Neutrophil (primary cell): ENCODE data around the gene PLA2R1.
"Not testable (repeated sequence)": the region's sequence is repeated elsewhere in the genome, so short reads cannot be mapped to it uniquely, and the experiment has no call there.

Experiments used
- H3K27ac ChIP-seq: fragments of 200-600 bp; sonication (generic); 2 replicates; pipeline ENCODE4 v1.5.1; 2016; ENCODE audit warnings: mild to moderate bottlenecking, moderate library complexity
- H3K27me3 ChIP-seq: fragments of 200-600 bp; sonication (generic); 2 replicates; pipeline ENCODE4 v1.6.0; 2016; ENCODE audit warnings: mild to moderate bottlenecking
- H3K36me3 ChIP-seq: fragments of 200-600 bp; sonication (generic); 2 replicates; pipeline ENCODE4 v1.5.1; 2017
- H3K4me1 ChIP-seq, 2 experiments: fragments of 200-600 bp in 1 of 2; sonication (generic) in 1 of 2; 1 replicate in 1 of 2; 2 replicates in 1 of 2; pipeline versions ENCODE4 v1.5.1 to v1.6.1; 2013 to 2016; ENCODE audit warnings: low read depth in 1 of 2, low read length in 1 of 2, mild to moderate bottlenecking in 1 of 2, moderate library complexity in 1 of 2; ENCODE audit not compliant: control insufficient read depth in 1 of 2, insufficient read depth in 1 of 2
- H3K4me3 ChIP-seq, 2 experiments: fragments of 200-600 bp in 1 of 2; sonication (generic) in 1 of 2; 1 replicate in 1 of 2; 2 replicates in 1 of 2; pipeline ENCODE4 v1.5.1; 2013 to 2016; ENCODE audit warnings: low read depth in 1 of 2, low read length in 1 of 2, mild to moderate bottlenecking in 1 of 2, moderate library complexity in 1 of 2
- H3K9me3 ChIP-seq: fragments of 200-600 bp; sonication (generic); 2 replicates; pipeline ENCODE4 v1.5.1; 2016
- TF ChIP-seq, protein P1 (sequence below): fragments of 200-600 bp; sonication (generic); IDR thresholded peaks from 2 replicates; pipeline ENCODE4 v1.5.1; 2016; ENCODE audit warnings: antibody characterized with exemption

Gene PLA2R1

DNA sequence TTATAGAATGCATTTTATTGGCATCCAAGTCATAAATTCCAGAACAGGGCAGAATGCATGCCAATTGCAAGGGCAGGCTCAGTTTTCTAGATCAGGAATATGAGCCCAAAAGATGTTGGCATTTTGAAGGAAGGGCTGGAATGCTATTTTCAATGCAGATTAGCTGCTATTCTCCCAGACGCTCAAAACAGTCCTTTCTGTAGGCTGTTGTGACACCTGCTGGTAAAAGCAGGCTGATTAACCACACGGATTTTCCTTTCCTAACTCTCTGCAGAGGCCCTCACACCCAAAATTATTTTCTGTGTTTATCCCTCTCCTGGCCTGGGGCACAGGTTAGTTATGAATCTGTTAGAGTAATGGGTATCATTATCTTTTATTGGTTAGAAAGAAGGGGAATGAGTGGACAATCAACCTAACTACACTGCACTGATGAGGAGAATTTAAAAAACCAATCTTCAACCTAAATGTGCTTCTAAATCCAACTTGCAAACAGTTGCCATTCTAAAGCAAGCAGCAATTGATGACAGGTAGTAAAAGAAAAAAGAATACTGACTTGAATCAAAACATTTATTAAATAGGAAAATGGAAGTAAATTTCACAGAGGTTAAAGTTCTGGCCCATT, 94.0 kb downstream of the PLA2R1 start:
- no peak overlapping the region for H3K27ac ChIP-seq
- no peaks in the 10 kb centered on the region for H3K4me1 ChIP-seq
- H3K36me3 ChIP-seq, result no peaks in the 10 kb centered on the region
- no peaks in the 10 kb centered on the region for H3K9me3 ChIP-seq
- no peak overlapping the region for H3K4me3 ChIP-seq
- TF ChIP-seq, protein P1, sequence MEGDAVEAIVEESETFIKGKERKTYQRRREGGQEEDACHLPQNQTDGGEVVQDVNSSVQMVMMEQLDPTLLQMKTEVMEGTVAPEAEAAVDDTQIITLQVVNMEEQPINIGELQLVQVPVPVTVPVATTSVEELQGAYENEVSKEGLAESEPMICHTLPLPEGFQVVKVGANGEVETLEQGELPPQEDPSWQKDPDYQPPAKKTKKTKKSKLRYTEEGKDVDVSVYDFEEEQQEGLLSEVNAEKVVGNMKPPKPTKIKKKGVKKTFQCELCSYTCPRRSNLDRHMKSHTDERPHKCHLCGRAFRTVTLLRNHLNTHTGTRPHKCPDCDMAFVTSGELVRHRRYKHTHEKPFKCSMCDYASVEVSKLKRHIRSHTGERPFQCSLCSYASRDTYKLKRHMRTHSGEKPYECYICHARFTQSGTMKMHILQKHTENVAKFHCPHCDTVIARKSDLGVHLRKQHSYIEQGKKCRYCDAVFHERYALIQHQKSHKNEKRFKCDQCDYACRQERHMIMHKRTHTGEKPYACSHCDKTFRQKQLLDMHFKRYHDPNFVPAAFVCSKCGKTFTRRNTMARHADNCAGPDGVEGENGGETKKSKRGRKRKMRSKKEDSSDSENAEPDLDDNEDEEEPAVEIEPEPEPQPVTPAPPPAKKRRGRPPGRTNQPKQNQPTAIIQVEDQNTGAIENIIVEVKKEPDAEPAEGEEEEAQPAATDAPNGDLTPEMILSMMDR, result no peak
- H3K27me3 ChIP-seq, result no peaks in the 10 kb centered on the region

DNA sequence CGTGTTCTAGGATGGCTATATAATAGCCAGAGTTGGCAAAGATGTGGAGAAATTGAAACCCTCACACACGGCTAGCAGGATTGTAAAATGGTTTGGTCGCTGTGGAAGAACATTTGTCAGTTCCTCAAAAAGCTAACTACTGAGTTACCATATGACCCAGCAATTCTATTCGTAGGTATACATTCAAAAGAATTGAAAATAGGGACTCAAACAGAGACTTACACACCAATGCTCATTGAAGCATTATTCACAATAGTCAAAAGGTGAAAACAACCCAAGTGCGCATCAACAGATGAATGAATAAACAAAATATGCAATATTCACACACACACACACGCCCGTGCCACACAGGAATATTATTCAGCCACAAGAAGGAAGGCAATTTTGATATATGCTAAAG, 98.7 kb downstream of the PLA2R1 start:
- H3K27ac ChIP-seq, result no peak overlapping the region
- TF ChIP-seq, protein P1, result no peak
- H3K9me3 ChIP-seq, result no peaks in the 10 kb centered on the region
- no peak overlapping the region for H3K4me3 ChIP-seq
- H3K4me1 ChIP-seq, result no peaks in the 10 kb centered on the region
- H3K27me3 ChIP-seq, result no peaks in the 10 kb centered on the region
- H3K36me3 ChIP-seq, result no peaks in the 10 kb centered on the region

DNA sequence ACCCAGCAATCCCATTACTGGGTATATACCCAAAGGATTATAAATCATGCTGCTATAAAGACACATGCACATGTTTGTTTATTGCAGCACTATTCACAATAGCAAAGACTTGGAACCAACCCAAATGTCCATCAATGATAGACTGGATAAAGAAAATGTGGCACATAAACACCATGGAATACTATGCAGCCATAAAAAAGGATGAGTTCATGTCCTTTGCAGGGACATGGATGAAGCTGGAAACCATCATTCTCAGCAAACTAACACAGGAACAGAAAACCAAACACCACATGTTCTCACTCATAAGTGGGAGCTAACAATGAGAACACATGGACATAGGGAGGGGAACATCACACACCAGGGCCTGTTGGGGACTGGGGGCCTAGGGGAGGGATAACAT, 99.9 kb downstream of the PLA2R1 start:
- not testable (repeated sequence) for H3K27ac ChIP-seq, H3K4me3 ChIP-seq, H3K27me3 ChIP-seq, H3K4me1 ChIP-seq, H3K9me3 ChIP-seq, H3K36me3 ChIP-seq

DNA sequence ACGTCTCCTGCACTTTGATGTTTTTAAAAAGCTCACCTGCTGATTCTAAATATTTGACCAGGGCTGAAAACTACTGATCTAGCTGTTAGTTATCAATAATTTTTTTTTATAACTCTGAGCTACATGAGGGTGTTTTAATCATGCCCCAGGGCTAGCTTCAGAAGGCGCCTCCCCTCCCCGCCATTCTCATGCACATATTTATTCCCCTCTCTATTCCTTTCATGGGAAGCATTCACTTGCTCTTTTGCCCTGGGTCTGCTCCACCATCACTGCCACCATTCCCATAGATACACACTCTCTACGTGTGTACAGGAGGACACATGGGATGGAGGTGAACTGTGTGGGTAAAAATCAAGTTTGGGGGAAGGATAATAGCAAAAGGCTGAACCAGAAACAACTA, 101.0 kb downstream of the PLA2R1 start:
- Histone ChIP-seq H3K9me3 (no peaks in the 10 kb centered on the region), H3K27ac (no peak overlapping the region), H3K4me3 (no peak overlapping the region), H3K4me1 (no peaks in the 10 kb centered on the region), H3K27me3 (no peaks in the 10 kb centered on the region), H3K36me3 (no peaks in the 10 kb centered on the region)
- TF ChIP-seq, protein P1, result no peak

DNA sequence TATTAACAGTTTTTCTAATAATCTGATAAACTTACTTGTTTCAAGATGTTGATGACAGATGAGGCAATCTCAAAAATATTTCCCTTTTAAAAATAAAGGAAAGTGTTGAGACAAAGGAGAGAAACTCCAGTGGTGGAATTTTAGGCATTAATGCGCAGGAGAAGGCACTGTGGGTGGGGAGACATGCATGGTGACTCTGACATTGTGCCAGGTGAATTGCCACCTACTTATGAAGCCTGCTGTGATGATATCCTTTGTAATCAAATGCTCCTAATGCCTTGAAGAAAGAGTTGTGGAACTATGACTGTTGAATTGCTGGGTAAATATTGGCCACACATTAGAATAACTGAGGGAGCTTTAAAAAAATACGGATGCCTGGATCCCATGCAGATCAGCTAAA, 101.4 kb downstream of the PLA2R1 start:
- H3K4me1 ChIP-seq, result no peaks in the 10 kb centered on the region
- no peaks in the 10 kb centered on the region for H3K36me3 ChIP-seq
- no peak overlapping the region for H3K27ac ChIP-seq
- H3K4me3 ChIP-seq, result no peak overlapping the region
- H3K9me3 ChIP-seq, result no peaks in the 10 kb centered on the region
- TF ChIP-seq, protein P1, result no peak
- no peaks in the 10 kb centered on the region for H3K27me3 ChIP-seq

DNA sequence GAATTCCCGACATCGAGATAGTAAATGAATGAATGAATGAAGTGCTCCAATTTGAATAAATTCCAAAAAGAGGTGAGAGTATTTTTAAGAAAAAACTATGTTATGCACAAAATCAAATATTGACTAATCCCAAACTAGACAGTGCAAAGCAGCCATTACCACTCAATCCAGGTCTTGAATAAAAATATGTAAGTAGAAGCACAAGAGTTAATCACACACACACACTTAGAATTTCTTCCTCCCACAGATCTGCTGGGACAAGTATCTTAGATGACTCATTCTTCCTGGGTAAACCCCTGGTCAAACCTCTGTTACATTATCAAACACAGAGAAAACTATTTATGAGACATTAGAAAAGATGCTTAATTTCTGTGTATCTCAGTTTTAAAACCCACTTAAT, 102.0 kb downstream of the PLA2R1 start:
- no peak overlapping the region for H3K4me3 ChIP-seq
- no peaks in the 10 kb centered on the region for H3K4me1 ChIP-seq
- H3K27ac ChIP-seq, result no peak overlapping the region
- TF ChIP-seq, protein P1, result no peak
- H3K27me3 ChIP-seq, result no peaks in the 10 kb centered on the region
- no peaks in the 10 kb centered on the region for H3K9me3 ChIP-seq
- H3K36me3 ChIP-seq, result no peaks in the 10 kb centered on the region
